Measurements from ENCODE around the gene RALGAPB. TPM values are rescaled to one million over a fixed set of nuclear protein-coding genes. Genes with fewer than 3 reads are reported as not detected.

The RALGAPB gene
- total RNA-seq, 1 experiment from 2014 or later, result 36.7 TPM

- no peak for TF ChIP-seq CREB1 (CRISPR knock-in tag; IDR thresholded peaks at IDR 0.05)
- ChIA-PET CTCF (interaction anchor here (1.0 kb wide), 1 partner anchor 110 kb away, joined by 3 read pairs; no protein-coding TSS in a partner anchor), POLR2A (no interaction called here)
- H3K4me3 Mint-ChIP-seq, result no peak overlapping the region
- no peak for DNase-seq (ENCODE audit: low spot score)
- H3K27ac Mint-ChIP-seq, result no peak overlapping the region
- H3K27me3 Mint-ChIP-seq (ENCODE audit: low read depth), result no peaks in the 10 kb centered on the region
- no peaks in the 10 kb centered on the region for H3K9me3 Mint-ChIP-seq
- ATAC-seq, result no peak
- peaks cover 30% of the 10 kb centered on the region for H3K36me3 Mint-ChIP-seq
- peaks cover 5% of the 10 kb centered on the region; the same call in 1 of the 2 replicates for H3K4me1 Mint-ChIP-seq
Observed at GRCh38 chr20:38523697-38524096, 51.1 kb downstream of the RALGAPB start.

- Mint-ChIP-seq H3K4me1 (no peaks in the 10 kb centered on the region), H3K27me3 (ENCODE audit: low read depth) (no peaks in the 10 kb centered on the region), H3K27ac (no peak overlapping the region), H3K36me3 (peaks cover 36% of the 10 kb centered on the region), H3K4me3 (no peak overlapping the region), H3K9me3 (no peaks in the 10 kb centered on the region)
- DNase-seq (ENCODE audit: low spot score) (no peak), ATAC-seq (no peak)
- no peak for TF ChIP-seq USF1 (CRISPR knock-in tag; IDR thresholded peaks at IDR 0.05)
- CTCF ChIA-PET, result no interaction called here
- POLR2A ChIA-PET, result no interaction called here
Observed at GRCh38 chr20:38528167-38528566, 55.5 kb downstream of the RALGAPB start.

GRCh38 chr20:38531021-38531420 lies 58.4 kb downstream of the RALGAPB start:
- H3K4me1 Mint-ChIP-seq, result no peaks in the 10 kb centered on the region
- peaks cover 36% of the 10 kb centered on the region for H3K36me3 Mint-ChIP-seq
- no peaks in the 10 kb centered on the region for H3K27me3 Mint-ChIP-seq (ENCODE audit: low read depth)
- TF ChIP-seq TEAD1 (CRISPR knock-in tag; IDR thresholded peaks at IDR 0.05) (no peak), ARID4B (CRISPR knock-in tag; IDR thresholded peaks at IDR 0.05; ENCODE audit: borderline replicate concordance) (no peak), USF1 (CRISPR knock-in tag; IDR thresholded peaks at IDR 0.05) (no peak), JUN (CRISPR knock-in tag; IDR thresholded peaks at IDR 0.05) (no peak)
- DNase-seq (ENCODE audit: low spot score) (no peak), ATAC-seq (no peak)
- ChIA-PET POLR2A (interaction anchor here (0.7 kb wide), 1 partner anchor 59 kb away, joined by 3 read pairs; no protein-coding TSS in a partner anchor), CTCF (no interaction called here)
- no peak overlapping the region for H3K4me3 Mint-ChIP-seq
- no peak overlapping the region for H3K27ac Mint-ChIP-seq
- H3K9me3 Mint-ChIP-seq, result no peaks in the 10 kb centered on the region

GRCh38 chr20:38534756-38535155 lies 62.1 kb downstream of the RALGAPB start:
- H3K4me3 Mint-ChIP-seq, result no peak overlapping the region
- no peaks in the 10 kb centered on the region for H3K9me3 Mint-ChIP-seq
- H3K4me1 Mint-ChIP-seq, result no peaks in the 10 kb centered on the region
- ChIA-PET POLR2A (no interaction called here), CTCF (no interaction called here)
- no peaks in the 10 kb centered on the region for H3K27me3 Mint-ChIP-seq (ENCODE audit: low read depth)
- ATAC-seq (no peak), DNase-seq (ENCODE audit: low spot score) (no peak)
- H3K27ac Mint-ChIP-seq, result no peak overlapping the region
- peaks cover 55% of the 10 kb centered on the region for H3K36me3 Mint-ChIP-seq
- TF ChIP-seq E2F1 (CRISPR knock-in tag; IDR thresholded peaks at IDR 0.05) (no peak), ZNF263 (CRISPR knock-in tag; IDR thresholded peaks at IDR 0.05; ENCODE audit: low read depth) (no peak), TEAD4 (CRISPR knock-in tag; IDR thresholded peaks at IDR 0.05) (no peak), IRF1 (CRISPR knock-in tag; IDR thresholded peaks at IDR 0.05) (no peak), CREB1 (CRISPR knock-in tag; IDR thresholded peaks at IDR 0.05) (no peak), ATF6 (CRISPR knock-in tag; IDR thresholded peaks at IDR 0.05) (no peak), KAT7 (CRISPR knock-in tag; IDR thresholded peaks at IDR 0.05; ENCODE audit: borderline replicate concordance) (no peak), NR2C2 (CRISPR knock-in tag; IDR thresholded peaks at IDR 0.05) (no peak), ZNF138 (CRISPR knock-in tag; conservative IDR thresholded peaks at IDR 0.05) (no peak), AR (CRISPR knock-in tag; IDR thresholded peaks at IDR 0.05) (no peak), ZNF121 (CRISPR knock-in tag; IDR thresholded peaks at IDR 0.05) (no peak)
